GM10266 (cell line): ENCODE results near the gene FAM89B.

Experiments used
- DNase-seq: peaks from one replicate; pipeline ENCODE4 v3.0.0; 2012; ENCODE audit errors: extremely low spot score
- TF ChIP-seq, protein P1 (sequence below): IDR thresholded peaks from 2 replicates; pipeline ENCODE4 v1.5.1; 2012; ENCODE audit warnings: mild to moderate bottlenecking, low read depth; ENCODE audit not compliant: control insufficient read depth, insufficient read depth; ENCODE audit errors: missing control alignments

Gene FAM89B

GRCh38 chr11:65569164-65569972, 3.0 kb upstream of the FAM89B start:
- DNase-seq: no peak
- TF ChIP-seq, protein P1, sequence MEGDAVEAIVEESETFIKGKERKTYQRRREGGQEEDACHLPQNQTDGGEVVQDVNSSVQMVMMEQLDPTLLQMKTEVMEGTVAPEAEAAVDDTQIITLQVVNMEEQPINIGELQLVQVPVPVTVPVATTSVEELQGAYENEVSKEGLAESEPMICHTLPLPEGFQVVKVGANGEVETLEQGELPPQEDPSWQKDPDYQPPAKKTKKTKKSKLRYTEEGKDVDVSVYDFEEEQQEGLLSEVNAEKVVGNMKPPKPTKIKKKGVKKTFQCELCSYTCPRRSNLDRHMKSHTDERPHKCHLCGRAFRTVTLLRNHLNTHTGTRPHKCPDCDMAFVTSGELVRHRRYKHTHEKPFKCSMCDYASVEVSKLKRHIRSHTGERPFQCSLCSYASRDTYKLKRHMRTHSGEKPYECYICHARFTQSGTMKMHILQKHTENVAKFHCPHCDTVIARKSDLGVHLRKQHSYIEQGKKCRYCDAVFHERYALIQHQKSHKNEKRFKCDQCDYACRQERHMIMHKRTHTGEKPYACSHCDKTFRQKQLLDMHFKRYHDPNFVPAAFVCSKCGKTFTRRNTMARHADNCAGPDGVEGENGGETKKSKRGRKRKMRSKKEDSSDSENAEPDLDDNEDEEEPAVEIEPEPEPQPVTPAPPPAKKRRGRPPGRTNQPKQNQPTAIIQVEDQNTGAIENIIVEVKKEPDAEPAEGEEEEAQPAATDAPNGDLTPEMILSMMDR: no peak

- TF ChIP-seq, protein P1: peak; percentile 69
- peak; percentile 97 for DNase-seq
Observed at GRCh38 chr11:65569973-65570918, 2.1 kb upstream of the FAM89B start, which contains the start of gene ZNRD2. TSS of gene ZNRD2 (plus strand) at chr11:65570477. CDS start at chr11:65570492, 15 bp downstream.

DNA sequence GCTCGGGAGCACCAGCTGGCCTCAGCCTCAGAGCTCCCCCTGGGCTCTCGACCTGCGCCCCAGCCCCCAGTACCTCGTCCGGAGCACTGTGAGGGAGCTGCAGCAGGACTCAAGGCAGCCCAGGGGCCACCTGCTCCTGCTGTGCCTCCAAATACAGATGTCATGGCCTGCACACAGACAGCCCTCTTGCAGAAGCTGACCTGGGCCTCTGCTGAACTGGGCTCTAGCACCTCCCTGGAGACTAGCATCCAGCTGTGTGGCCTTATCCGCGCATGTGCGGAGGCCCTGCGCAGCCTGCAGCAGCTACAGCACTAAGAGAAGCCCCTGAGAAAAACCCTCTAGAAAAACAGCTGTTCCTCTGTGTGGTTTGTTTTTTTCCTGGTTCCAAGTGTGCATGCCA, 918 bp upstream of the FAM89B start:
- TF ChIP-seq, protein P1: no peak
- no peak for DNase-seq

DNA sequence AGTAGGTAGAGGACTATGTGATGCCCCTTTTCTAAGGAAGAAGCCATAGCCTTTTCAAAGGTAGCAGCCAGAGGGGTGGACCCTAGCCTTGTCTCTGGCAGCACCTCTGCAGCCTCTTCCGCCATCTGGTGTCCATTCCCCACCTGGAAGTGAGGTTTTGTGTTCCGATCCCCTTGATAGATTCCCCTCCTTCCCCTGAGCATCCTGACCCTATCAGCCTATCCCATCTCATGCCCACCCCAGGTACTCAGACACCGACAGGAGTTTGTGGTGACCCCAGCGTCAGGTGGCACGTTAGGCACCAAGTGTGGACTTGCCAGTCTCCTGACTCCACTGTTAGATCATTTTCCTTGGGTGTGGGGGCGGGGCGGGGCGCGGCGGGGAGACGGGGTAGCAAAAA, 398 bp upstream of the FAM89B start:
- DNase-seq: no peak
- TF ChIP-seq, protein P1: peak; percentile 33

GRCh38 chr11:65573391-65574079, 1.2 kb downstream of the FAM89B start:
- no peak for DNase-seq
- TF ChIP-seq, protein P1: peak; percentile 11

GRCh38 chr11:65574109-65574810, 1.9 kb downstream of the FAM89B start:
- peak; percentile 98 for DNase-seq
- TF ChIP-seq, protein P1: peak; percentile 81
